GM18907 (cell line): ENCODE results near the gene TSPAN15.

Experiments used
- ATAC-seq: cut with Tn5 transposase; IDR thresholded peaks from one replicate; pipeline ENCODE4 v1.9.1; 2021; ENCODE audit warnings: mild to moderate bottlenecking, moderate library complexity; ENCODE audit not compliant: unreplicated experiment

Gene TSPAN15

DNA sequence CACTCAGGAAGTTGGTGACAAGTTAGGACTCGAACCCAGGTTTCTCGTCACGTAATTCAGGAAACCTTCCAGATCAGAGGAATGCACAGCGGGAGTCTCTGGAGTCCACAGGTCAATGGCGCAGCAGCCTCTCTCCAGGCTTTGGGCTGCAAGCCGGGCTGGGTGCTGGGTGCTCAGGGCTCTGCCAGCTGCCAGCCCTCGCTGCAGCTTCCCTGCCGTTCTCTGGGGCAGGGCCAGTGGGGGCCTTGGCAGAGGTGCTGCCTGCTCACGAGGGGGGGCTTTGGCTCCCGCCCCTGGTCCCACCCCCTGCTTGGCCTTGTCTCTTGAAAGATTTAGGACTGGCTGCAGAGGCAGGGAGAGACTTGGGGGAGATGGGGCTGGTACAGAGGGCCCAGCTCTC is 34.6 kb upstream of the TSPAN15 start, which contains the start of gene TACR2:
Gene TACR2 (minus strand): TSS at position 224 of the 400 bp plus-strand sequence. CDS start 595 bp downstream, outside the sequence.
- ATAC-seq = no peak

DNA sequence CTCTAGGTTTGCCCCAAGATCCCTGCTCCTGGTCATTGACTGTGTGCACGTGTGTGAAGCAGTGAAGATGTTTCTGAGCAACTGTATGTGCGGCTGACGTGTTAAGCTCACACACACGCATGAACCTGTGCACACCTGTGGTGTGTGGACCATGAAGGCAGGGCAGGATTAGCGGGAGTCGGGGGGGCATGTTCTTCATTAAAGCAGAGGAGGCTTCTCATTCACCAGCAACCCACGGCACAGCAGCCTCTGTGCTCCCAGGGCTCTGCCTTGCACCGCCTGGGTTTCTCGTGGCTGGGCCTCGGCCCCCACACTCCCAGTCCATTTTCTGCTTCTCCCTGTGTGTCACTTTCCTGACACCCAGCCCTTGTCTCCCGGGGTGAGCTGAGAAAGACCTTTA is 33.7 kb upstream of the TSPAN15 start:
- ATAC-seq = no peak

DNA sequence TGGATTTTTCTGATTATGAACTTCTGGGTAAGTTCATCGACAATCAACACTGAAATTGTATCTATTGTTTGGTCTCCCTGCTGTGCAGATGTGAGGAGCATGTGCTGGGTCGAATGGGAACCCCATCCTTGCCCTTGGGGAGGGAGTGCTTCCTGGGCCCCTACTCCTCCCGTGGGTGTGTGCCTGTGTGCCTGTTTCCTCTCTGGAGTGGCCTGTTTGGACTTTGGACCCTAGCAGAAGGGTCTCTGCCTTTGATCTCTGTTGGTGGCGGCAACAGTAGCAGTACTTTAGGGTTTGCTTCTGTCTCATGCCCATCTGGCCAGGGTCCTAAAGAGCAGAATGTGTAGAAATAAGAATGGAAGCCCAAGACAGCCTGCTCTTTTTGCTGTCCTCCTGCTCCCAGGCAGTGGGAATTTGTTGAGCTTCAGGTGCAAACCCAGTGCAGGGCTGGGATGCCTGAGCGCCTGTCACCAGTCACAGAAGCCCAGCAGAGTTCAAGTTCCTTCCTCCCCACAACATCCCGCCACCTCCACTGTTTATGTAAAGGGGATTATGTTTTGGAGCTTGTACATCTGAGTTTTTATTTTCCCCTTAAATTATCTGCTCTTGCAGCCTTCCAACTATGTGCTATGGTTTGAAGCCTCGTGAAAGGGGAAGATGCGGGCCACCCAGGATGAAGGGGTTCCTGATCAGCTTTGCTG is 33.1 kb upstream of the TSPAN15 start:
- ATAC-seq = no peak

DNA sequence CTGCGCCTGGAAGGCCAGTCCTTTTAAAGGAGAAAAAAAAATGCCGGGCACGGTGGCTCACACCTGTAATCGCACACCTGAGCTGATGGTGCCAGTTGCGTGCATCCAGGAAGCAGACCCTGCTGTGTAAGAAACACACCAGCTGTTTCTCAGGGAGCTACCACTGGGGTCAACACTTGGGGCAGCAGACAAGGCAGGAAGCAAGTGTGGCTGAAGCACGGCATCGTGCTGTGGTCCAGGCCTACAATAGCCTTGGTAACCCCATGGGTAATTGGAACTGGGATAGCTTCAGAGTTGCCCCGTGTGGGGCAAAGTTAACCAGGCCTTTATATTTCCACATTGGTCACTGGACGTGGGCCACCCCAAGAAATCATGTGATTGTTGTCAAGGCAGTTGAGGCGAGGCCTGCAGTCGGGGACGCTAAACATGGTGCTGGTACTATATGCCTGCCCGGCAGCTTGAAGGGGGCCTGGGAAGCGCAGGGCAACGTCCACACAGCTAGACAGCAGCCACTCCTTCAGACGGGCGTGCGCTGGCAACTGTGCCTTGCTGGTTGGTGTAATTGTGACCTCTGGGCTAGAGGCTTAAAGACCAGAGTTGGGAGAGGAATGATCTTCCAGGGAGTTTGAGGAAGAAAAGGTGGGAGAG is 32.0 kb upstream of the TSPAN15 start:
- ATAC-seq = no peak

GRCh38 chr10:69419744-69420126 is 31.5 kb upstream of the TSPAN15 start:
- no peak for ATAC-seq

DNA sequence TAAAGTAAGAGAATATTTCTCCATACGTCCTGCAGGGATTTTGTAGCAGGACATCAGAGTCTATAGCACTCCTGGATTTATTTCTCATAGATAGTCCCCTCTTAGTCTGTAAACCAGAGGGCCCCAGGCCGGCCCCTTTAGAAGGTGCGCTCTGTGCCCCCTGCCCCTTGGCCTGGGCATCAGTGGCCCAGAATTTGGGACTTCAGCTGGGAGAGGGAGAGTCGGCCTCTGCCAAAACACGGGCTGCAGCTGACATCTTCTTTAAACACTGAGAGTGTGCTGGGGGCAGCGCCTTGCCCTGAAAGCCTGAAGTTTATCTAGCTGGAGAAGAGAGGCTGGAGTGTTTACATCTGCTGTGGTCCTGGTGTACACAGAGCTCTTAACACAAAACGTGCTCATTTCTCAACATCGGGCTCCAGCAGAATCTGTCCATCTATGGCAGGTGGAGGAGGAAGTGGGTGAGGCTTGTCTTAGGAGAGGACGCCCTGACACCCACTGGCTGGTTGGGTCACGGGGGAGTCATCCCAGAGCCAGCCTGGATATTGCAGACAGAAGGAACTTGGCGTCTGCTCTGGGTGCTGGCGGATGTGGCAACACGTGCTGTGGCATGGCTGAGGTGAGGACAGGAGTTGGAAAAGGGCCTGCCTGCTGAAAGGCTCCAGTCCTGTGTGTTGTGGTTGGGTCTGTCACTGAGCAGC is 29.5 kb upstream of the TSPAN15 start:
- ATAC-seq = no peak

GRCh38 chr10:69422676-69423075 is 28.6 kb upstream of the TSPAN15 start:
- ATAC-seq = no peak

GRCh38 chr10:69425041-69425440 is 26.2 kb upstream of the TSPAN15 start:
- no peak for ATAC-seq

GRCh38 chr10:69425511-69426298 is 25.6 kb upstream of the TSPAN15 start:
- ATAC-seq = no peak

DNA sequence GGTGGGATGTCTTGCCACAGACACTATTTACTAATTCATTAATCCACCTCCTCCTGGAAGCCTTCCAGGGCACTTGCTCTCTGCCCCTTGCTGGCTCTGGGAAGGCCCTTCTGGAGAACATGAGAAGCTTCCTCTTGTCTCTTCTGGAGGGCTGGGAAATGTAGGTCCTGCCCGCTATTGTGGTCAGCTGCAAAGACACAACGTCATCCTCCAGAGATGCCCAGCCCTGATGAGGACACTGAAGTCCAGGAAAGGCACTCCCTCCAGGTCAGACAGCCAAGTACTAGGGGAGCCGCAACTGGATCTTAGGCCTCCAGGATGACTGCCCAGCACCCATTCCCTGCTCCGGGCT is 24.9 kb upstream of the TSPAN15 start:
- no peak for ATAC-seq

DNA sequence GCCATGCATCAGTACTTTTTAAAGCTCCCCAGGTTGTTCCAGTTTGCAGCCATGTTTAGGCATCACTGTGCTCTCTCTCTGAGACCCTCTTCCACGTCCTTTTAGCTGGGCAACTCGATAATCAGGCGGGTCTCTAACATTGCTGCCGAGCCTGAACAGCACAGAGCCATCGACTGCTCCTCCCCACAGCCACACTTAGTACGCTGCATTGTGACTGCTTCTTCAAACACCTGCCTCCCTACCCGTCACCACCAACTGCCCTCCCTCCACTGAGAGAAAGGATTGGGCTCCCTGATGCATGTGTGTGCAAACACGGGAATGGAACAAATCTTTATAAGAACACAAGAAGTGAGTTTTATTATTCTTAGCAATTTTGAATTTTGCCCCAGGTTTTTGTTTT is 23.1 kb upstream of the TSPAN15 start:
- no peak for ATAC-seq

DNA sequence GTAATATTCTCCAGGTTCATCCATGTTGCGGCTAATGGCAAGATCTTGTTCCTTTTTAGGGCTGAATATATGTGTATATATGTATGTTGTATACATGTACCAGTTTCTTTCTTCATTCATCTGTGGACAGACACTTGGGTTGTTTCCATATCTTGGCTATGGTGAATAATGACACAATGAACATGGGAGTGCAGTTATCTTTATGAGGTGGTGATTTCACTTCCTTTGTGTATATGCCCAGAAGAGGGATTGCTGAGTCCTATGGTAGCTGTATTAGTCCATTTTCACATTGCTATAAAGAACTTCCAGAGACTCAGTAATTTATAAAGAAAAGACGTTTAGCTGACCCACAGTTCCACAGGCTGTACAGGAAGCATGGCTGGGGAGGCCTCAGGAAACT is 17.1 kb upstream of the TSPAN15 start:
- no peak for ATAC-seq

DNA sequence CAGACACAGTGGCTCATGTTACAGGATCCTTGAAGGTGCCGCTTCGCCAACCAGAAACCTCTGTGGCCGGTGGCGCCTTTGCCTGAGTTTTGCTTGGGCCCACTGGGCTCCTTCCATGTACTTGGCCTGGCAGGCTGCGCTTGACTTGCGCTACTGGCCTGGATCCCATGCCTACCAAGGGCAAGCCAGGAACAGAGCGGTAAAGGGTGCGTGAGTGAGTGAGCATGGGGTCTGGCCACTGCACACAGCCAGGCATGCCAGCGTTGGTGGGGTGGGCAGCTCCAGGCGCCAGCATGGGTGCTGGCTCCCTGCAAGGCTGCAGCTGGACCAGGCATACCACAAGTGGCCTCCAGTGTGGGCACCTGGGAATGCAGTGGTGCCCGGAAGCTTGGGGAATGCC is 16.3 kb upstream of the TSPAN15 start:
- ATAC-seq = no peak

DNA sequence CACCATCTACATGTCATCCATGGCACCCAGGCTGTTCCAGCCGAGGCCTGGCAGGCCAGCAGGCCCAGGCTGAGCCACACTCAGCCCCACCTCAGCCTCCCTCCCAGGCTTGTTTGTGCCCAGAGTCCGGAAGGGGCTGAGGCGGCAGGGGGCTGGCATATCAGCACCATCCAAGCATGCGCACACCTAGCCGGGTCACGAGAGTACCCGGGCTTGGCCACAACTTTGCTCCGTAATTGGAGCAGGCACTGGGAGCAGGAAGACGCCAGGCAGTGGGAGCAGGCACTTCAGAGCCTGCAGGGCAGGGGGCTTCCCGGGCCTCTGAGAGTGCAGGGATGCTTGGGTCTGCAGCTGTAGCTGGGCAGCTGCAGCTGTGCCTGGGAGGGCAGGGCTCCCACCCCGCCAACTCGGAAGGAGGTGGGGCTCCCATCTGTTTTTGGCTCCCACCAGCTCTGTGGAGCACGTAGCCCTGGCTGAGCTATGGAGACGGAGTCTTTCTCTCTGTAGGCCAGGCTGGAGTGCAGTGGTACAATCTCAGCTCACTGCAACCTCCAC is 15.2 kb upstream of the TSPAN15 start:
- no peak for ATAC-seq

- no peak for ATAC-seq
These were observed 13.7 kb upstream of the TSPAN15 start for GRCh38 chr10:69437321-69438259.

GRCh38 chr10:69438536-69439349 is 12.5 kb upstream of the TSPAN15 start:
- no peak for ATAC-seq

- no peak for ATAC-seq
These were observed 11.9 kb upstream of the TSPAN15 start for GRCh38 chr10:69439350-69439739.

DNA sequence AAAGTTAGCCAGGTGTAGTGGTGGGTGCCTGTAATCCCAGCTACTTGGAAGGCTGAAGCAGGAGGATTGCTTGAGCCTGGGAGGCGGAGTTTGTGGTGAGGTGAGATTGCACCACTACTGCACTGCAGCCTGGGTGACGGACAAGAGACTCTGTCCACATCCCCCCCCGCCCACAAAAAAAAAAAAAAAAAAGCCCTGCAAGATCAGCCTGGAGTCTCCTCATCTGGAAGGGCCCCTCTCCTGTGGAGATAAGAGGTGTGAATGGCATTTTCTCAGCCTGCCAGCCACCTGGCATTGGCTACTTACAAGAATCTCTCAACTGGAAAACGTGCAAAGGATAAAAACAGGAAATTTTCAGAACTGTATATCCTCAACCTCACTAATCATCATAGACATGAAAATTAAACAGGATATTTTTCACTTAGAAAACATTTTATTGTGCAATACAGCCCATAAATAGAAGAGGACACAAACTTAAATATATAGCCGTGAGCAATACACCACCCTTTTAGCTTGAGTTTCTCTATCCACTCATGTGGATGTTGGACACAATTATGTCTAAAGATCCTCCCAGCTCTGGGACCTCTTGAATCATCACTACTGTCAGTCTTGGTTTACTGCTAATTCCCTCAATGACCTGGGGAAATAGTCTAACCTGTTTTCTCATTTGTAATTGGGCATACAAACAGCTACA is 11.3 kb upstream of the TSPAN15 start:
- ATAC-seq = no peak

DNA sequence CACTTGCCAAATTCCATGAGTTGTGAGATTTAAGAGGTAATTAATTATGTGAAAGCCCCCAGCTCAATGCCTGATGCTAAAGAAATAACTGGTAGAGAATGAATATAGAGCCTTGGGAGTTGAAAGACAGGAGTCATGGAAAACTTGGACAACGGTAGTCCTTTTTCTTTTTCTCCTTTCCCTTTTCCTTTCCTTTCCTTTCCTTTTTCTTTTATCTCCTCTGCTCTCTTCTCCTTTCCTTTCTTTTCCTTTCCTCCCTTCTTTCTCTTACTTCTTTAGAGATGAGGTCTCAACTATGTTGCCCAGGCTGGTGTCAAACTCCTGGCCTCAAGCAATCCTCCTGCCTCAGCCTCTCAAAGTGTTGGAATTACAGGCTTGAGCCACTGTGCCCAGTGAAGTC is 7.9 kb upstream of the TSPAN15 start:
- no peak for ATAC-seq
